Endothelial cell of umbilical vein (primary cell): ENCODE results near the gene EVA1A. TPM values are rescaled to one million over a fixed set of nuclear protein-coding genes. Genes with fewer than 3 reads are reported as not detected.

Experiments used
- BruUV-seq: library from RNA; stranded (reverse); fragments of 400-500 nt; replicated peaks from 2 replicates; lab custom pipeline; 2021; lab: Mats Ljungman, UMichigan
- CTCF ChIA-PET: fragments of 300-600, 350-600 bp; sonication (Branson Sonifier 250); formaldehyde crosslinking; loops from one replicate; lab custom pipeline; 2021; ENCODE audit warnings: antibody characterized with exemption, inconsistent platforms; lab: Charles Lee
- POLR2A ChIA-PET: fragments of 300-600, 350-600 bp; sonication (Branson Sonifier 250); formaldehyde crosslinking; loops from one replicate; lab custom pipeline; 2021; ENCODE audit warnings: antibody characterized with exemption, inconsistent platforms; lab: Charles Lee
- DNase-seq: peaks from one replicate; pipeline ENCODE4 v3.0.0-alpha.2; 2011; ENCODE audit warnings: low read depth, low spot score
- FAIRE-seq: peaks from 2 replicates; lab custom pipeline; 2011; peaks lifted over from hg19 to GRCh38; lab: Jason Lieb, UNC
- H2AFZ ChIP-seq: 2 replicates; pipeline ENCODE4 v1.6.0; 2012; ENCODE audit warnings: low read depth, low read length, control low read depth, inconsistent platforms
- H3K27ac ChIP-seq: 2 replicates; pipeline ENCODE4 v1.5.1; 2011; ENCODE audit warnings: low read depth, mild to moderate bottlenecking, control low read depth, low read length, moderate library complexity; ENCODE audit not compliant: insufficient read depth
- H3K27me3 ChIP-seq, 2 experiments: 2 replicates each; pipeline versions ENCODE4 v1.6.0 to v1.6.1; 2011; ENCODE audit warnings: low read length in 2 of 2, mixed read lengths in 1 of 2; ENCODE audit not compliant: control insufficient read depth in 2 of 2, insufficient read depth in 2 of 2
- H3K36me3 ChIP-seq, 2 experiments: 2 replicates in 1 of 2; 3 replicates in 1 of 2; pipeline ENCODE4 v1.5.1; 2011; ENCODE audit warnings: low read length in 2 of 2, mild to moderate bottlenecking in 1 of 2, moderate library complexity in 1 of 2; ENCODE audit not compliant: control insufficient read depth in 2 of 2, insufficient read depth in 2 of 2; ENCODE audit errors: extremely low read depth in 1 of 2
- H3K4me1 ChIP-seq: 3 replicates; pipeline ENCODE4 v1.5.1; 2011; ENCODE audit warnings: mild to moderate bottlenecking, low read length; ENCODE audit not compliant: control insufficient read depth, insufficient read depth; ENCODE audit errors: extremely low read depth
- H3K4me2 ChIP-seq: 2 replicates; pipeline ENCODE4 v1.6.1; 2011; ENCODE audit warnings: low read length, control low read depth, mixed read lengths; ENCODE audit not compliant: insufficient read depth
- H3K4me3 ChIP-seq, 3 experiments: fragments of 200-600 bp in 1 of 3; sonication (generic), shearing (Covaris generic) in 1 of 3; replicated peaks in 1 of 3; 2 replicates each; pipeline ENCODE4 v1.5.1; 2011 to 2016; ENCODE audit warnings: control low read depth in 3 of 3, low read length in 3 of 3, mild to moderate bottlenecking in 2 of 3, inconsistent platforms in 1 of 3, low read depth in 1 of 3, moderate library complexity in 1 of 3; ENCODE audit not compliant: insufficient read depth in 1 of 3
- H3K79me2 ChIP-seq: 2 replicates; pipeline ENCODE4 v1.6.0; 2012; ENCODE audit warnings: low read length, inconsistent platforms; ENCODE audit not compliant: control insufficient read depth, insufficient read depth
- H3K9ac ChIP-seq: replicated peaks from 2 replicates; pipeline ENCODE3; 2011; ENCODE audit warnings: low read length, control low read depth; ENCODE audit not compliant: insufficient read depth; ENCODE audit errors: extremely low read depth
- H3K9me1 ChIP-seq: replicated peaks from 3 replicates; pipeline ENCODE4 v1.6.0; 2011; ENCODE audit warnings: mild to moderate bottlenecking, low read length; ENCODE audit not compliant: control insufficient read depth, insufficient read depth; ENCODE audit errors: extremely low read depth
- H3K9me3 ChIP-seq: replicated peaks from 2 replicates; pipeline ENCODE4 v1.5.1; 2012; ENCODE audit warnings: low read length, inconsistent platforms; ENCODE audit not compliant: control insufficient read depth, insufficient read depth
- H4K20me1 ChIP-seq: replicated peaks from 2 replicates; pipeline ENCODE3; 2011; ENCODE audit warnings: mild to moderate bottlenecking, low read length; ENCODE audit not compliant: control insufficient read depth, insufficient read depth; ENCODE audit errors: extremely low read depth
- EZH2 ChIP-seq: IDR thresholded peaks from 2 replicates; pipeline ENCODE4 v1.6.1; 2012; ENCODE audit warnings: borderline replicate concordance, low read depth, mild to moderate bottlenecking, moderate library complexity, low read length, inconsistent platforms; ENCODE audit not compliant: severe bottlenecking
- FOS ChIP-seq: IDR thresholded peaks from 2 replicates; pipeline ENCODE4 v1.6.1; 2011; ENCODE audit warnings: mild to moderate bottlenecking, low read length, moderate library complexity, borderline replicate concordance; ENCODE audit not compliant: insufficient read depth
- GATA2 ChIP-seq: IDR thresholded peaks from 2 replicates; pipeline ENCODE4 v1.7.0; 2011; ENCODE audit warnings: low read depth, mild to moderate bottlenecking, moderate library complexity, mixed read lengths, low read length; ENCODE audit not compliant: insufficient read length, insufficient read depth
- JUN ChIP-seq: IDR thresholded peaks from 2 replicates; pipeline ENCODE4 v1.6.1; 2011; ENCODE audit warnings: borderline replicate concordance, low read depth; ENCODE audit not compliant: insufficient read length, insufficient read depth
- MAX ChIP-seq: IDR thresholded peaks from 2 replicates; pipeline ENCODE4 v1.6.1; 2011; ENCODE audit not compliant: insufficient read depth, insufficient read length
- MYC ChIP-seq: IDR thresholded peaks from one replicate; pipeline ENCODE4 v1.6.1; 2011; ENCODE audit warnings: mild to moderate bottlenecking, low read depth, low read length
- POLR2A ChIP-seq: IDR thresholded peaks from 2 replicates; pipeline ENCODE4 v1.6.1; 2012; ENCODE audit warnings: low read depth, mild to moderate bottlenecking, control low read depth, low read length
- POLR2AphosphoS5 ChIP-seq: IDR thresholded peaks from 2 replicates; pipeline ENCODE4 v1.6.1; 2012; ENCODE audit warnings: low read depth, mild to moderate bottlenecking, control low read depth, low read length, moderate library complexity; ENCODE audit not compliant: insufficient read depth
- dilution Hi-C: fragments of 300-500 bp; cut with MboI; formaldehyde crosslinking; loops from one replicate; pipeline ENCODE4 v1.15.0; 2019; ENCODE audit warnings: low sequenced_read_pairs; ENCODE audit not compliant: extremely low pct_ligation_motif_present
- intact Hi-C: fragments of 100-400 bp; cut with micrococcal nuclease; formaldehyde crosslinking; loops from one replicate; pipeline ENCODE4 v1.10.0; 2022
- polyA plus RNA-seq, 4 experiments: library from polyadenylated mRNA; depleted of rRNA in 3 of 4; stranded (reverse) in 3 of 4; unstranded in 1 of 4; fragments of >200 nt; gene quantifications; 2 replicates each; pipeline versions ENCODE4 v1.2.1 to v1.2.3, GENCODE V29; 2011 to 2012; ENCODE audit warnings: missing spikeins in 1 of 4
- total RNA-seq: library from RNA; stranded (reverse); gene quantifications from 2 replicates; pipeline ENCODE4 v1.2.3, GENCODE V29; 2021
- TF ChIP-seq, protein P1 (sequence below), 2 donors: IDR thresholded peaks; 1 replicate in 1 of 2; 2 replicates in 1 of 2; pipeline ENCODE4 v1.5.1; 2011; ENCODE audit warnings: low read length in 2 of 2, mild to moderate bottlenecking in 2 of 2, moderate library complexity in 2 of 2, control low read depth in 1 of 2, inconsistent platforms in 1 of 2, low read depth in 1 of 2; ENCODE audit not compliant: insufficient read depth in 1 of 2; ENCODE audit errors: extremely low read depth in 1 of 2

EVA1A gene
- total and polyA plus RNA-seq, 2 donors (not counting 3 experiments of a cell fraction or from before 2014, with no cell fraction given) = 52.6 to 66.5 TPM

- intact Hi-C loops (loop anchor here (5.0 kb wide), 1 partner anchor 79 kb away; no protein-coding TSS in a partner anchor), dilution Hi-C loops (no loop called here)
- no peak overlapping the region for H3K4me3 ChIP-seq
- H3K79me2 ChIP-seq = peaks cover 39% of the 10 kb centered on the region
- H3K27ac ChIP-seq = no peak overlapping the region
- H3K36me3 ChIP-seq = peaks cover 6 to 9% of the 10 kb centered on the region in 2 experiments
- TF ChIP-seq POLR2A (no peak), MYC (no peak), MAX (no peak), EZH2 (no peak), GATA2 (no peak), FOS (no peak), POLR2AphosphoS5 (no peak), JUN (no peak)
- TF ChIP-seq, protein P1, sequence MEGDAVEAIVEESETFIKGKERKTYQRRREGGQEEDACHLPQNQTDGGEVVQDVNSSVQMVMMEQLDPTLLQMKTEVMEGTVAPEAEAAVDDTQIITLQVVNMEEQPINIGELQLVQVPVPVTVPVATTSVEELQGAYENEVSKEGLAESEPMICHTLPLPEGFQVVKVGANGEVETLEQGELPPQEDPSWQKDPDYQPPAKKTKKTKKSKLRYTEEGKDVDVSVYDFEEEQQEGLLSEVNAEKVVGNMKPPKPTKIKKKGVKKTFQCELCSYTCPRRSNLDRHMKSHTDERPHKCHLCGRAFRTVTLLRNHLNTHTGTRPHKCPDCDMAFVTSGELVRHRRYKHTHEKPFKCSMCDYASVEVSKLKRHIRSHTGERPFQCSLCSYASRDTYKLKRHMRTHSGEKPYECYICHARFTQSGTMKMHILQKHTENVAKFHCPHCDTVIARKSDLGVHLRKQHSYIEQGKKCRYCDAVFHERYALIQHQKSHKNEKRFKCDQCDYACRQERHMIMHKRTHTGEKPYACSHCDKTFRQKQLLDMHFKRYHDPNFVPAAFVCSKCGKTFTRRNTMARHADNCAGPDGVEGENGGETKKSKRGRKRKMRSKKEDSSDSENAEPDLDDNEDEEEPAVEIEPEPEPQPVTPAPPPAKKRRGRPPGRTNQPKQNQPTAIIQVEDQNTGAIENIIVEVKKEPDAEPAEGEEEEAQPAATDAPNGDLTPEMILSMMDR (IDR thresholded peaks at IDR 0.05; ENCODE audit: extremely low read depth in 1 of 2, insufficient read depth in 1 of 2, low read depth in 1 of 2, low read length in 2 of 2) = no peak
- H3K27me3 ChIP-seq = no peaks in the 10 kb centered on the region
- no peak overlapping the region for H3K4me2 ChIP-seq
- H3K4me1 ChIP-seq = peaks cover 12% of the 10 kb centered on the region
- H4K20me1 ChIP-seq = peaks cover 7% of the 10 kb centered on the region
- ChIA-PET POLR2A (no interaction called here), CTCF (interaction anchor here (0.7 to 2.2 kb wide), 5 partner anchors 15 to 79 kb away, joined by 3 to 7 read pairs (median 4); partner anchors contain the start of gene EVA1A)
- H2AFZ ChIP-seq = no peak overlapping the region
- peaks cover 3% of the 10 kb centered on the region for H3K9me1 ChIP-seq
- H3K9ac ChIP-seq = no peak overlapping the region
- DNase-seq = no peak
- FAIRE-seq = no peak
- no TSS peak for BruUV-seq
- H3K9me3 ChIP-seq = no peaks in the 10 kb centered on the region
Measured at GRCh38 chr2:75545922-75546321, 14.8 kb downstream of the EVA1A start.
